Neural progenitor cell (in vitro differentiated cells): ENCODE results near the gene TNIK.

Experiments
- CTCF ChIP-seq: fragments of 200-600 bp; sonication (generic); IDR thresholded peaks from 2 replicates; pipeline ENCODE4 v1.5.1; 2017; ENCODE audit warnings: antibody characterized with exemption, mild to moderate bottlenecking
- EZH2 ChIP-seq: fragments of 200-600 bp; sonication (generic); IDR thresholded peaks from 2 replicates; pipeline ENCODE4 v1.6.1; 2017; ENCODE audit warnings: antibody characterized with exemption, mild to moderate bottlenecking, moderate library complexity
- EZH2phosphoT487 ChIP-seq: fragments of 200-600 bp; sonication (generic); IDR thresholded peaks from 2 replicates; pipeline ENCODE4 v1.6.1; 2017; ENCODE audit warnings: antibody characterized with exemption

- TF ChIP-seq CTCF (no peak), EZH2phosphoT487 (no peak), EZH2 (no peak)
Measured at GRCh38 chr3:171347301-171348039, 112.7 kb downstream of the TNIK start.
